Ovary (tissue), 3 donors: ENCODE results near the gene EPN3.

Source experiments
- EP300 ChIP-seq: sonication (generic); formaldehyde crosslinking; IDR thresholded peaks from one replicate; pipeline ENCODE4 v1.6.1; 2017; ENCODE audit warnings: antibody characterized with exemption
- POLR2A ChIP-seq: fragments of 450-650 bp; IDR thresholded peaks from one replicate; pipeline ENCODE4 v1.6.1; 2017; ENCODE audit warnings: antibody characterized with exemption, mild to moderate bottlenecking, moderate library complexity
- TF ChIP-seq, protein P1 (sequence below), 3 donors: fragments of 450-650 bp in 2 of 3; fragments of 200-600 bp in 1 of 3; IDR thresholded peaks; one replicate each; pipeline versions ENCODE4 v1.5.1 to v1.8.0; 2016 to 2022; ENCODE audit warnings: antibody characterized with exemption in 3 of 3, mild to moderate bottlenecking in 1 of 3
- donor health status: DM: no; HTN: no; CAD: no.

DNA sequence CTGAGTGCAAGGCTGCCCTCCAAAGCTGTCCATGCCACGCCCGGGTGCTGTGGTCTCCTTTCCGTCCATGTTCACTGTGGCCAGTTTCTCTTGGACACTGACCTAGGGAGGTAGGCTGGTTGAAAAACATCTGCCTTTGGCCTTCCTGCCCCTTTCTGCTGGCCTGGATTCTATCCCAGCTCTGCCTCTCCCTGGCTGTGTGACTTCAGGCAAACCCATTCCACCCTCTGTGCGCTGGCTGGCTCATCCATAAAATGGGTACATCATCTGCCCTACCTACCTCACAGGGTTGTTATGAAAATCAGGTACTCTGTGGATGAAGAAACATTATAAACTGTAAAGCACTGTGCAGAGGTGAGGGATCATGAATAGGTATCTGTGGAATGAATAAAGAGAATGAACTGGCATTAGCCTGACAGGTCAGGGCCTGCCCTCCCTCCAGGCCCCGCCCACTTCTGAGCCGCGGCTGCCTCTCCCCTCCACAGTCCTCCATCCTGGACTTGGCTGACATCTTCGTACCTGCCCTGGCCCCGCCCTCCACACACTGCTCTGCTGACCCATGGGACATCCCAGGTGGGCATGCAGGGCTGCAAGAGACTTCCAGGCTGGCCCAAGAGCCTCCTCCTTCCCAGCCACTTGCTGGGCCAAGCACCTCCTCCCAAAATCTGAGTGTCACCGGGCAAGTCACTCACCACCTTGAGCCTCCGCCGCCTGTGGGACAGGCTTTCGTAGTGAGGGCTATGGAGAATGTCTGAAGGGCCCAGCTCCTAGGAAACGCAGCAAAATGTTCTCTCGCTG, 7.4 kb downstream of the EPN3 start:
- TF ChIP-seq, protein P1, sequence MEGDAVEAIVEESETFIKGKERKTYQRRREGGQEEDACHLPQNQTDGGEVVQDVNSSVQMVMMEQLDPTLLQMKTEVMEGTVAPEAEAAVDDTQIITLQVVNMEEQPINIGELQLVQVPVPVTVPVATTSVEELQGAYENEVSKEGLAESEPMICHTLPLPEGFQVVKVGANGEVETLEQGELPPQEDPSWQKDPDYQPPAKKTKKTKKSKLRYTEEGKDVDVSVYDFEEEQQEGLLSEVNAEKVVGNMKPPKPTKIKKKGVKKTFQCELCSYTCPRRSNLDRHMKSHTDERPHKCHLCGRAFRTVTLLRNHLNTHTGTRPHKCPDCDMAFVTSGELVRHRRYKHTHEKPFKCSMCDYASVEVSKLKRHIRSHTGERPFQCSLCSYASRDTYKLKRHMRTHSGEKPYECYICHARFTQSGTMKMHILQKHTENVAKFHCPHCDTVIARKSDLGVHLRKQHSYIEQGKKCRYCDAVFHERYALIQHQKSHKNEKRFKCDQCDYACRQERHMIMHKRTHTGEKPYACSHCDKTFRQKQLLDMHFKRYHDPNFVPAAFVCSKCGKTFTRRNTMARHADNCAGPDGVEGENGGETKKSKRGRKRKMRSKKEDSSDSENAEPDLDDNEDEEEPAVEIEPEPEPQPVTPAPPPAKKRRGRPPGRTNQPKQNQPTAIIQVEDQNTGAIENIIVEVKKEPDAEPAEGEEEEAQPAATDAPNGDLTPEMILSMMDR (IDR thresholded peaks at IDR 0.05), result no peak
- TF ChIP-seq POLR2A (no peak), EP300 (no peak)
